Prostate gland (tissue), 2 donors: ENCODE data around the gene KLHL35. TPM values are rescaled to one million over a fixed set of nuclear protein-coding genes. Genes with fewer than 3 reads are reported as not detected.

Experiments
- DNase-seq: peaks from one replicate; pipeline ENCODE4 v3.0.0-alpha.2; 2019; ENCODE audit warnings: low spot score
- H3K27ac ChIP-seq, 2 donors: fragments of 200-600 bp; sonication (generic); 2 replicates each; pipeline ENCODE4 v1.5.1; 2017 to 2019
- H3K27me3 ChIP-seq: fragments of 200-600 bp; sonication (generic); replicated peaks from 2 replicates; pipeline ENCODE4 v1.5.1; 2019; ENCODE audit not compliant: insufficient read depth
- H3K36me3 ChIP-seq, 2 donors: fragments of 200-600 bp; sonication (generic); 1 replicate in 1 of 2; 2 replicates in 1 of 2; pipeline versions ENCODE4 v1.5.1 to v1.8.1; 2017 to 2019
- H3K4me1 ChIP-seq: fragments of 200-600 bp; sonication (generic); replicated peaks from 2 replicates; pipeline ENCODE4 v1.5.1; 2019
- H3K4me3 ChIP-seq, 2 donors: fragments of 200-600 bp; sonication (generic); 2 replicates each; pipeline ENCODE4 v1.5.1; 2017 to 2019
- H3K9me3 ChIP-seq: fragments of 200-600 bp; sonication (generic); 2 replicates; pipeline ENCODE4 v1.5.1; 2017
- CTCF ChIP-seq, 4 experiments: fragments of 200-600 bp in 2 of 4; fragments of 450-650 bp in 2 of 4; sonication (generic) in 2 of 4; IDR thresholded peaks; 1 replicate in 3 of 4; 2 replicates in 1 of 4; pipeline ENCODE4 v1.5.1; 2016 to 2019; ENCODE audit warnings: antibody characterized with exemption in 4 of 4, mild to moderate bottlenecking in 2 of 4, moderate library complexity in 2 of 4
- POLR2A ChIP-seq: fragments of 450-650 bp; IDR thresholded peaks from one replicate; pipeline ENCODE4 v1.6.1; 2016; ENCODE audit warnings: antibody characterized with exemption, mild to moderate bottlenecking
- POLR2AphosphoS5 ChIP-seq: sonication (generic); formaldehyde crosslinking; IDR thresholded peaks from one replicate; pipeline ENCODE4 v1.6.1; 2017; ENCODE audit warnings: antibody characterized with exemption
- WGBS: methylation state at CpG from one replicate; pipeline ENCODE4 v1.1.5; 2018; 5-methylcytosine and 5-hydroxymethylcytosine counted together
- intact Hi-C: fragments of 100-400 bp; cut with DNase I; formaldehyde crosslinking; loops from one replicate; pipeline ENCODE4 v1.14.2; 2022
- total RNA-seq, 2 donors: library from RNA; depleted of rRNA; stranded (reverse); fragments of >200 nt; gene quantifications; one replicate each; pipeline ENCODE4 v1.1.0, GENCODE V29; 2016

The KLHL35 gene
- total RNA-seq, 2 donors from 2014 or later = 0.46 to 28.4 TPM

- no peak for DNase-seq
- TF ChIP-seq POLR2AphosphoS5 (no peak), POLR2A (no peak), CTCF (IDR thresholded peaks at IDR 0.05) (no peak)
- Histone ChIP-seq H3K27ac (no peak overlapping the region), H3K27me3 (peaks cover 6% of the 10 kb centered on the region), H3K4me3 (no peak overlapping the region), H3K4me1 (peaks cover under 1% of the 10 kb centered on the region), H3K36me3 (no peaks in the 10 kb centered on the region), H3K9me3 (no peaks in the 10 kb centered on the region)
- WGBS = 94% methylated on average over 9 of the region's 9 CpGs
- intact Hi-C loops = no loop called here
These were observed 2.5 kb upstream of the KLHL35 start for GRCh38 chr11:75435571-75435925.

- Histone ChIP-seq H3K36me3 (no peaks in the 10 kb centered on the region), H3K4me1 (peaks cover 4% of the 10 kb centered on the region), H3K27me3 (peaks cover 6% of the 10 kb centered on the region), H3K4me3 (no peak overlapping the region), H3K9me3 (no peaks in the 10 kb centered on the region), H3K27ac (no peak overlapping the region)
- WGBS = 95% methylated on average over 11 of the region's 12 CpGs
- DNase-seq = no peak
- intact Hi-C loops = no loop called here
- no peak for TF ChIP-seq POLR2AphosphoS5
- TF ChIP-seq CTCF (IDR thresholded peaks at IDR 0.05) = no peak
- no peak for TF ChIP-seq POLR2A
These were observed 2.0 kb upstream of the KLHL35 start for GRCh38 chr11:75434886-75435570.

- no peaks in the 10 kb centered on the region for H3K36me3 ChIP-seq
- H3K4me1 ChIP-seq = peaks cover 4% of the 10 kb centered on the region
- H3K4me3 ChIP-seq = no peak overlapping the region
- WGBS = 78% methylated on average over 4 of the region's 4 CpGs
- intact Hi-C loops = no loop called here
- no peak for DNase-seq
- TF ChIP-seq POLR2A = no peak
- no peak for TF ChIP-seq CTCF (IDR thresholded peaks at IDR 0.05)
- no peak for TF ChIP-seq POLR2AphosphoS5
- H3K9me3 ChIP-seq = no peaks in the 10 kb centered on the region
- H3K27ac ChIP-seq = no peak overlapping the region
- H3K27me3 ChIP-seq = peaks cover 6% of the 10 kb centered on the region
These were observed 1.0 kb upstream of the KLHL35 start for GRCh38 chr11:75434051-75434450.

- Histone ChIP-seq H3K36me3 (no peaks in the 10 kb centered on the region), H3K9me3 (no peaks in the 10 kb centered on the region), H3K4me3 (no peak overlapping the region), H3K27me3 (peaks cover 6% of the 10 kb centered on the region), H3K4me1 (peaks cover 4% of the 10 kb centered on the region), H3K27ac (no peak overlapping the region)
- TF ChIP-seq CTCF (IDR thresholded peaks at IDR 0.05) (no peak), POLR2AphosphoS5 (no peak), POLR2A (no peak)
- no peak for DNase-seq
- WGBS = 83% methylated on average over 5 of the region's 6 CpGs
- intact Hi-C loops = no loop called here
These were observed 440 bp upstream of the KLHL35 start for GRCh38 chr11:75433443-75433842.
